Skeletal muscle cell (primary cell): ENCODE data around the gene RBBP8.
"Not testable (repeated sequence)": the region's sequence is repeated elsewhere in the genome, so short reads cannot be mapped to it uniquely, and the experiment has no call there.

Experiments used
- DNase-seq: peaks from one replicate; pipeline ENCODE4 v3.0.0-alpha.2; 2010; ENCODE audit warnings: low read depth
- H3K4me3 ChIP-seq: 2 replicates; pipeline ENCODE4 v1.5.1; 2011; ENCODE audit warnings: low read depth, mild to moderate bottlenecking, control low read depth, low read length, moderate library complexity

The RBBP8 gene

GRCh38 chr18:22936515-22936914 is 3.4 kb downstream of the RBBP8 start:
- DNase-seq = no peak

GRCh38 chr18:22939649-22940048 is 6.5 kb downstream of the RBBP8 start:
- H3K4me3 ChIP-seq = no peak overlapping the region
- no peak for DNase-seq

More at GRCh38 chr18:22936515-22936914, 3.4 kb downstream of the RBBP8 start:
- no peak overlapping the region for H3K4me3 ChIP-seq

DNA sequence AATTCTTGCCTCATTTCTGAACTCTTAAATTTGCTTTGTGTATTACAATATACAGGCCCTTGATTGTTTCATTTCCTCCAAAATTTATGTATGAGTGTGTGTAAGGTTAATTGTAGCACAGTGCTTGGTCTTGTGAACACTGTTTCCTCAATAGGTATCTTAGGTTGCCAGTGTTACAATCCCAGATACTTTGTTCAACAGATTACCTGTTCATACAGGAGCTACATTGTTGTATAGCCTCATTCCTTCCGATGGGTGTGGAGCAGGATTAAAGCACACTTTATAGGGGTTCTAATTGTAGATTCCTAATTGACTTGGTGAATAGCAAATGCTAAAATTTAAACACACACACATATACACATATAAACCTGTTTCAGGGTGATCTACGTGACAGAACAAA is 10.7 kb downstream of the RBBP8 start:
- no peak for DNase-seq

GRCh38 chr18:22946217-22946616 is 13.1 kb downstream of the RBBP8 start:
- DNase-seq = no peak
- H3K4me3 ChIP-seq = no peak overlapping the region

More for the DNA sequence above, 10.7 kb downstream of the RBBP8 start:
- no peak overlapping the region for H3K4me3 ChIP-seq

GRCh38 chr18:22946846-22947245 is 13.7 kb downstream of the RBBP8 start:
- no peak overlapping the region for H3K4me3 ChIP-seq
- DNase-seq = no peak

GRCh38 chr18:22951823-22952222 is 18.7 kb downstream of the RBBP8 start:
- DNase-seq = no peak
- H3K4me3 ChIP-seq = no peak overlapping the region

- no peak overlapping the region for H3K4me3 ChIP-seq
- no peak for DNase-seq
Observed at GRCh38 chr18:22952525-22952924, 19.4 kb downstream of the RBBP8 start.

DNA sequence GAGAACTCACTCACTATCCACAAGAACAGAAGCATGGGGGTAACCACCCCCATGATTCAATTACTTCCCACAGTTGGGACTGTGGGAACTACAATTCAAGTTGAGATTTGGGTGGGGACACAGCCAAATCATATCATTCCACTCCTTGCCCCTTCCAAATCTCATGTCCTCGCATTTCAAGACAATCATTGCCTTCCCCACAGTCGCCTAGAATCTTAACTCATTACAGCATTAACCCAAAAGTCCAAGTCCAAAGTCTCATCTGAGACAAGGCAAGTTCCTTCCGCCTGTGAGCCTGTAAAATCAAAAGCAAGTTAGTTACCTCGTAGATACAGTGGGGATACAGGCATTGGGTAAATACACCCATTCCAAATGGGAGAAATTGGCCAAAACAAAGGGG is 20.9 kb downstream of the RBBP8 start:
- not testable (repeated sequence) for H3K4me3 ChIP-seq, DNase-seq

- DNase-seq = no peak
- H3K4me3 ChIP-seq = no peak overlapping the region
Observed at GRCh38 chr18:22956226-22956625, 23.1 kb downstream of the RBBP8 start.

- DNase-seq = no peak
- no peak overlapping the region for H3K4me3 ChIP-seq
Observed at GRCh38 chr18:22961156-22961555, 28.0 kb downstream of the RBBP8 start.

- no peak overlapping the region for H3K4me3 ChIP-seq
- DNase-seq = no peak
Observed at GRCh38 chr18:22962004-22962403, 28.9 kb downstream of the RBBP8 start.

DNA sequence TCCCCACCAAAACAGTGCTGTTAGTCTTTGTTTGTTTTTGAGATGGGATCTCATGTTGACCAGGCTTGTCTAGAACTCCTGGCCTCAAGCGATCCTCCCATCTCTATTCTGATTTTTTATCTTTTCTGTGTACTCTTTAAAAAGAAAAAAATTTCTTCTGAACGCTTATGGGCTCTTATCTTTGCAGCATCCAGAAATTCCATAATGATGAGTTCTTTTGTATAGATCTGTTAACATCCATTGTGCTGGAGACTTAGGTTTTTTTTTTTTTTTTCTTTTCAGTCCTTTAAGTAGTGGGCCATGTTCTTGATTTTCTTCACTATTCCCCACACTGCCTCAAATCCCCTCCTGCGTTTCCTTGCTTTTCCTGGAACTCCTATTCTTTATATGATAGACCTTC is 31.0 kb downstream of the RBBP8 start:
- DNase-seq = no peak
- no peak overlapping the region for H3K4me3 ChIP-seq

DNA sequence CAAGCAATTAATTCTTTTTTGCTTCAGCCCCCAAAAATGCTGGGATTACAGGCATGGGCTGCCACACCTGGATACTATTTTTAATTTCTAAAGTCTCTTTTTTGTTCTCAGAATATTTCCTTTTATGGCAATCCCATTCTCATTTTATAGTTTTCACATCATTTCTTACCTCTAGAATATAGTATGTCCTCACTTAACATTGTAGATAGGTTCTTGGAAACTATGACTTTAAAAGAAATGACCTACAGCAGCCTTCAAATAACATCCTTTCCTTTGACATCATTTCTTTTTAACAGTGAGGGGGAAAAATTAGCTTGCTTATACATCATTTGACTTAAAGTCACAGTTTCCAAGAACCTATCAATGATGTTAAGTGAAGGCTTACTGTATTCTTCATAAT is 31.6 kb downstream of the RBBP8 start:
- H3K4me3 ChIP-seq = no peak overlapping the region
- no peak for DNase-seq

DNA sequence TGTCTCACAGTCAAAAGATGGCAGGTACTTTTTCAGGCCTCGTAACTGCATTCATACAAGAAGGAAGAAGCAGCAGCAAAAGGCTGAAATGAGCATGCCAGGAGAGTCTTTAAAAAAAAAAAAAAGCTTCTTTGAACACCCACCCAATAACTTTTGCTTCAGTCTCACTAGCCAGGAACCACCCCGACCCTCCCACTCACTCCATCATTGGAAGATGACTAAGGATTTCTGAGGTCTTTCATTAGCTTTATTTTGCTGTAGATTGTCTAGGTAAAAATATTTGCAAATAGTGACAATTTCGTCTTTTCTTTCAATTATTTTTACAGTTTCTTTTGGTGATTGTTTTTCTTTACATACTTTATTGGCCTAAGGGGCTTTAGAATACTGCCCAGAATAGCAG is 37.9 kb downstream of the RBBP8 start:
- no peak overlapping the region for H3K4me3 ChIP-seq
- peak; percentile 9 for DNase-seq

DNA sequence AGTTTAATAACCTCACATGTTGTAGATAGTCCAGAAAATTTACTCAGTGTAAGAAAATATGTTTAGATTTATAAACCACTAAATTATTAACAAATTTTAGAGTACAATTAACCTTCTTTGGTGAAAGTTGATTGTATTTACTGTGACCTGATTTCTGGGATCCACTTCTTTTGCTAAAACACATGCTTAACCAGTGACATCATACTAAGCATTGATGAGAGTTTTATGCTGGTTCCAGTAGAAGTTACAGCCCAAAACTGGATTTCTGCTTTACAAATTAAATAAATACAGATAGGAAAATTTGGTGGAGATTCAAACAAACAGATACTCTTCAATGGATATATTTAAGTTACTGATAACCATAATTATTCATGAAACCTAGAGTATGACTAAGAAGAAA is 40.9 kb downstream of the RBBP8 start:
- H3K4me3 ChIP-seq = no peak overlapping the region
- DNase-seq = no peak

GRCh38 chr18:22974707-22975106 is 41.6 kb downstream of the RBBP8 start:
- no peak for DNase-seq
- no peak overlapping the region for H3K4me3 ChIP-seq

GRCh38 chr18:22975508-22975907 is 42.4 kb downstream of the RBBP8 start:
- no peak overlapping the region for H3K4me3 ChIP-seq
- DNase-seq = no peak

GRCh38 chr18:22977847-22978701 is 44.9 kb downstream of the RBBP8 start:
- DNase-seq = peak; percentile 56
- H3K4me3 ChIP-seq = no peak overlapping the region

- DNase-seq = no peak
- no peak overlapping the region for H3K4me3 ChIP-seq
Observed at GRCh38 chr18:22980394-22980793, 47.3 kb downstream of the RBBP8 start.

DNA sequence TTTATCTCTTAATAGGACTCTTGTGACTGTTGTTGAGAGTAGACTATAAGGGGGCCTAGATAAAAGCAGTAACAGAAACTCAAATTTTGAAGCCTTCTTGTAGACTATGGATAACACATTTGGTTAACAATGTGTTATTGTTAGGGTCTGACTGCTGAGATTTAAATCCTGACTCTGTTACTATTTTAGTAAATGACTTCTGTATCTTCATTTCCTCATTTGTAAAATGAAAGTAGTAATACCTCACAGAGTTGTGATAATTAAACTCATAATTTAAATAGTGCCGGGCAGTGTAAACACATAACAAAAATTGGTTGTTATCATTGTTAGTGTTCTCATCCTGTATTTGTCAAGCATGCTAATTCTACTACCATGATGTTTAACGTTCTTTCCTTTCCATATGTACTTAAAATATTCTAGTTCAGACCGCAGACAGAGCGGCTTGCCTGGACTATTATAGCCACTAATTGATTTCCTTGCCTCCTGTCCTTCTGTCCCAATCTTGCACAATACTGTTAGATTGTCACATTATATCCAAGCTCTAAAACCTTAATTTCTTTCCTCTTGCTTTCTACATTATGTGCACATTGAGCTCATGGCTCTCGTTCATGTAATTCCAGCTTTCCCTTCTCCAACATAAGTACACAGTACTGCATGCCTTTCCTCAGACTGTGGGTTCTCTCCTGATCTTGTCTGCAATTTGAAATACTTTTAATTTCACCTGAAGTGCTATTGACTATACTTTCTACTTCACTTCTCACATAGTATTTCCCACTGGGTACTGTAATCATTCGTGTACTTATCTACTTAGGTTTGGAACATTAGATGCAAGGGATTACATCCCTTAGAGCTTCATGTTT is 48.4 kb downstream of the RBBP8 start:
- no peak overlapping the region for H3K4me3 ChIP-seq
- no peak for DNase-seq

GRCh38 chr18:22983175-22983574 is 50.0 kb downstream of the RBBP8 start:
- peak; percentile 9 for DNase-seq
- no peak overlapping the region for H3K4me3 ChIP-seq
